Measurements from ENCODE around the gene S100A2.
"Not testable (repeated sequence)": the region's sequence is repeated elsewhere in the genome, so short reads cannot be mapped to it uniquely, and the experiment has no call there.

The S100A2 gene

GRCh38 chr1:153563991-153564390, 1.7 kb downstream of the S100A2 start:
- DNase-seq (ENCODE audit: low read depth) = no peak

DNA sequence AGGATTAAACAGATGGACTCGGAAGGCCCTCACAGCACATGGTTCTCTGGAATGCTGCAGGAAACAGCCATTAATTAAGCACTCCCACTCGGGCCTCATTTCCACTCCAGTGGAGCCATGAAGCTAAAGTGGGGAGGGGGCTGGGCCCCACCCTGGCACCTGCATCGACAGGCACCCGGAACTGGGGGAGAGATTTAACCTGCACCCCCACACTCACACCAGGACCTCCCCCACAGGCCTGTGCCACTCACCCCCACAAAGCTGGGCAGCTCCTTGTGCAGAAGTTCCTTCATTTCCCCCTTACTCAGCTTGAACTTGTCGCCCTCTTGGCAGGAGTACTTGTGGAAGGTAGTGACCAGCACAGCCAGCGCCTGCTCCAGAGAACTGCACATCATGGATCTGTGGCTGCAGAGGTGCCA, 2.2 kb downstream of the S100A2 start:
- DNase-seq (ENCODE audit: low read depth) = no peak

- DNase-seq (ENCODE audit: low read depth) = not testable (repeated sequence)
These were observed 3.6 kb downstream of the S100A2 start for GRCh38 chr1:153562021-153562420.

DNA sequence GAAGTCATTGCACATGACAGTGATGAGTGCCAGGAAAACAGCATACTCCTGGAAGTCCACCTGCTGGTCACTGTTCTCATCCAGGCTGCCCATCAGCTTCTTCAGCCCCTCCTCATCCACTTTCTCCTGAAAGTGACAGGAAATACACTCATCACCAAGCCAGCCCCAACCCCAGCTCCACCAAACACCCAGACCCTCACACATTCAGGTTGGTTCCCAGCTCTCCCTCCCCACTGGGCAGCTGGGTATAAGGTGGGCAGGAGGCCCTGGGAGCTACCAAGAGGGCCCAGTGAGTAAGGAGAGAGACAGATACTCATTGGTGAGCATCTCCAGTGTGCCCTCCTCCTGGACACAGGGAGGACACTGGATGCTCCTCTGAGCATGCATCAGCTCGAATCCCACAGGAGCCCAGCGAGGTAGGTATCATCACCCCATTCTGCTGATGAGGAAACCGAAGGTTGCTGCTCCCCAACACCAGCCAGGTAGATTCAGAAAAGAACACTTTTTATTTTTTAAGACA, 4.1 kb downstream of the S100A2 start:
- DNase-seq (ENCODE audit: low read depth) = no peak

- no peak for DNase-seq (ENCODE audit: low read depth)
These were observed 4.7 kb downstream of the S100A2 start for GRCh38 chr1:153560771-153561465.

- no peak for DNase-seq (ENCODE audit: low read depth)
These were observed 5.4 kb downstream of the S100A2 start for GRCh38 chr1:153560241-153560640.

GRCh38 chr1:153557877-153558276, 7.8 kb downstream of the S100A2 start:
- DNase-seq (ENCODE audit: low read depth) = no peak

GRCh38 chr1:153556348-153556747, 9.3 kb downstream of the S100A2 start:
- DNase-seq (ENCODE audit: low read depth) = no peak

GRCh38 chr1:153553830-153554541, 11.7 kb downstream of the S100A2 start:
- peak; percentile 45 for DNase-seq (ENCODE audit: low read depth)

DNA sequence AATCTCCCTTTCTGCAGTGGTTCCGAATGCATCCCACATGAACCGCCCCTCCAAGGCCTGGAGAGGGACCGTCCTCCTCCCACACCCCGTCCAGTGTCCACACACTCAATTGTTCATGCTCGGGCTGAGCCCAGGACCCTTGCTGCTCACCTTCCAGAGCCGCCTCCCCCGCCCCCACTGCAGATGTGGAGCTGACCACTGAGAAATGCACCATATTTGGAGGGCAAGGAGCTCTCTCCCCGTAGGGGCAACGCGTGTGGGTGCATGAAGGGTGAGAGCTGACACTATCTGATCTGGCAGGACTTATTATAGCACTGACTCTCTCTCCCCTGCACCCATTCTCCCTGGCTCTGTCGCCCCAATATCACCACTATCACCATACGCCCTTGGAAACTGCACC, 12.5 kb downstream of the S100A2 start:
- DNase-seq (ENCODE audit: low read depth) = no peak

DNA sequence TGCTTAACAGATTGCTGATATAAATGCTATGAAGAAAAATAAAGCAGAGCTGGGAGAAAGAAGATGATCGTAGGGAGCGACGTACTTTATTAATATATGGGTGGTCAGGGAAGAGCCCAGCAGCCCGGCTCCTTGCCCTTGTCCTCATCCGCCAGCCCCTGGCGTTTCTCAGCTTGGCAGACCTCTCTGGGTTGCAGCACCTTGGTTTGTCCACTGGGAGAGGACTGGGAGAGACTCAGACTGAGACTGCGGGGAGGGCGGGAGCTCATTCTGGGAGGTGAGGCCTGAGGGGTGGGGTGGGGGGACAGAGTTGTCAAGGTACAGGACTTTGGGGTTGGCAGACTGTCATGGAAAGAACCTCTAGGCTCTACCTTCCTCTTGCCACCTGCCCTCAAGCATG, 13.3 kb downstream of the S100A2 start:
- no peak for DNase-seq (ENCODE audit: low read depth)

GRCh38 chr1:153550827-153551500, 14.7 kb downstream of the S100A2 start:
- no peak for DNase-seq (ENCODE audit: low read depth)

DNA sequence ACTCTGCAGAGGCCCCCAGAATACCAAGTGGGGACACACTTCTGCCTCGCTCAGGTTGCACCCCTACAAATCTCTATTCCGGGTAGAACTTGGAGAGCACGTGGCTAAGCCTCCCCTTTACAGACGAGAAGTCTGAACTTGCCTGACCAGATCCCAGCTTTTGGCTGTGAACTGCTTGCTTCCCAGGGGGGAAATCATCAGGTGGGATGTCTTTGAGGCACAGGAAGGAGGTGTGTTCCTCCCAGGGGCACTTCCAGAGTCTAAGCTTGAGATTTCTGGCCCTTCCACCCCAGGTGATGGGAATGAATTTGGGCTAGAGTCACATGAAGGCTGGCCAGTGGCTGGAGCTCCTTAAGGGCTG, 15.3 kb downstream of the S100A2 start:
- DNase-seq (ENCODE audit: low read depth) = no peak

DNA sequence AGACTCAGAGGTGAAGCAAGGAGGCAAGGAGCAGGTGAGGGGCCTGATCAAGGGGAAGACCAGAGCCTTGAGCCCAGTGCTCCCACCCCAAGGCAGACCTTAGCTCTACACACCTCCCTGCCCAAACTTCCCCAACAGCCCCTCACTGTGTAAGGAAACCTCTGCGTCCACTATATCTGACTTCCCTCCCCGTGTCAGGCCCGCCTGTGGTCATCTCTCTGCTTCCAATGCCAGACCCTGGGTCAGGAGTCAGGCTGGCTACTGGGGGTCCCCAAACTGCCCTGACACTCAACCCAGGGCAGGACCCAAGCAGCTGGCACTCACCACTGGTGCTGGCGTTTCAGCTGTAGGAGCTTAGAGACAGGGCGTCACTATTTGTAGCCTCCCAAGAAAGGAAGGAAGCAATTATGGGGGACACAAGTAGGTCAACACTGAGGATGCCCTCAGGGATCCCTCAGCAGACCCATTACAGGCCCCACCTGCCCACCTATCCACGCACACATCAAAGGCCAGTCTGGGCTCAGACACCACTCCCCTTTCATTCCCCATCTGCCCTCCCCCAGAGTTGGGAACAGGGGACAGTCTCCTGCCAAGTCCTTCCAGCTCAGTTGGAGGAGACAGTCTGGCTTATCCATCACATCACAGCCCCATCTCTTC, 15.8 kb downstream of the S100A2 start:
- DNase-seq (ENCODE audit: low read depth) = no peak

DNA sequence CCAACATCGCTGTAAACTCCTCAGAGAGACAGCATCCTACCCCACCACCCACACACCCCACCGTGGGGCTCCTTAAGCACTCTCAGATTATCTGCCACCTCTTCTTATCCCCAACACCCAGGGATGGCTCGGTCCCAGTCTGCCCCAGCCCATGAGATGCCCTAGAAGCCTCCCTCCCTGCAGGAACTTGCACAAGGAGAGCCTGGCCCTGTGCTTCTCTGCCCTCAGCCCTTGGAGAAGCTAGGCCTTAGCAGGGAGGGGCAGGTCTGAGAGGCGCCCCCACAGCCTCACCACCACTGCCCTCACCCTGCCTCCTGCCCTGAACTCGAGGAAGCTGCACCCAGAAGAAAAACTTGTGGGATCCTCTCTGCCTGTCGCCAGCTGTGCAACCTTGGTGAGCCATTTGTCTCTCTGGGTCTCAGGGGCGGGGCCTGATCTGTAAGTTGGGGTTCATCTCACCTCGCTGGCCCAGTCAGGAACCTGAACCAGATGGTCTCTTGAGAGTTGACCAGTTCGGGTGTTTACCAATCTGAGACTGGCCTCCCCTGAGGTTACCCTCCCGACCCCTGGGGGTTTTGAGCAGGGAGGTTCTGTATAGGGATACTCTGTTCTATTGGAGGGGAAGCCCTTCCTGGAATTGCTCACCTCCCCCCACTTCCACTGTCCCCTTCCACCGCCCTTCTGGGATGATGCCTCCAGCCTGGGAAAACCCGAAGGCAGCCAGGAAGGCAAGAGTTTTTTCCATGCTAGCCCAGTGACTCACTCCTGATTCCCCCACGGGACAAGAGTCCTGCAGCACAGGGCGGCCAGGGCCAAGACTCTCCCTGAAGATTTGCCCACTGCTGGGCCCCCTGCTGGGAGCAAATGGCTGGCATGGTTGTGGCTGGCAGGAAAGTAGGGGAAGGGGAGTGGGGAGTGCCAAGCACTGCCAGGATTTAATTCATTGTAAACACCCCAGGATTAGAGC, 16.6 kb downstream of the S100A2 start, which contains the start of gene S100A3:
Gene S100A3 (minus strand): TSS at position 537 of the 967 bp plus-strand sequence. CDS start 773 bp downstream, outside the sequence.
- peak; percentile 94 for DNase-seq (ENCODE audit: low read depth)

- DNase-seq (ENCODE audit: low read depth) = no peak
These were observed 17.8 kb downstream of the S100A2 start for GRCh38 chr1:153547560-153548551.

DNA sequence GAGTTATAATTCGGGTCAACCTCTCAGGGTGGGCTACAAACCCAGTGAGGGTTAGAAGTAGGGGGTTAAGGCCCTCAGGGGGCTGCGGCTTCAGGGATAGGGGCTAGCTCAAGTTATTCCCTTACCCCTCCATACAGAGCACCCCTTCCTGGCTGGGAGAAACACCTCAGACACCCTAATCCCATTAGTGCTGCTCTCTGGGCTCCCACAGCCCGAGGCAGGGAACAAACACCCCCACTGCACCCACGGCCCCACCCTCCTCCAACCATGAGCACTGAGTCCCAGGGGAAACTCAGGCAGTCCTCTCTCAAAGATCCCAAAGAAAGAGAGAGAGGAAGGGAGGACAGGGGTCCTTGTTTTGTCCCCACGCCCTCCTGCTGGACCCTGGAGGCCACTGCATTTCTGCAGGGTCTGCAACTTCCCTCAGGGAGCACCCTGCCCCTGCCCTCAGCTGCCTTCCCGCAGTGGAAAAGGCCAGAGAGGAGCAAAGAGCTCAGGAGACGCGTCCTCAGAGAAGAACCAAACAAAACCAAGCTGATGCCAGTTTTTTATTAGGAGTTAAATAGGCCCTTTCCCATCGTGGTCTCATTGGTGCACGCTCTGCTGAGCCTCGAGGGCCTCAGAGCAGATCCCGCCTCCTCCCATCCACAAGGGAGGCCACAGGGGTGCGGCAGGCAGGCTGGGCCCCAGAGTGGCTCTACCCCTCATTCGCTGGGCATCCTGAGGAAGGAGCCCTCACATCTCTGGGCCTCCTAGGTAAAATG, 18.7 kb downstream of the S100A2 start:
- no peak for DNase-seq (ENCODE audit: low read depth)

- DNase-seq (ENCODE audit: low read depth) = no peak
These were observed 19.3 kb downstream of the S100A2 start for GRCh38 chr1:153546371-153546770.

Data from ELR (cell line).